Esophagus squamous epithelium (tissue), 4 donors: ENCODE measurements around the gene CDC42BPA.

Source experiments
- CTCF ChIP-seq, 6 experiments: fragments of 450-650 bp in 4 of 6; fragments of 200-600 bp in 2 of 6; sonication (generic) in 2 of 6; IDR thresholded peaks; one replicate each; pipeline ENCODE4 v1.5.1; 2016 to 2019; ENCODE audit warnings: antibody characterized with exemption in 6 of 6, mild to moderate bottlenecking in 4 of 6, moderate library complexity in 4 of 6
- POLR2A ChIP-seq, 4 donors: fragments of 450-650 bp; IDR thresholded peaks; one replicate each; pipeline ENCODE4 v1.6.1; 2017; ENCODE audit warnings: antibody characterized with exemption in 4 of 4, mild to moderate bottlenecking in 4 of 4, moderate library complexity in 3 of 4

DNA sequence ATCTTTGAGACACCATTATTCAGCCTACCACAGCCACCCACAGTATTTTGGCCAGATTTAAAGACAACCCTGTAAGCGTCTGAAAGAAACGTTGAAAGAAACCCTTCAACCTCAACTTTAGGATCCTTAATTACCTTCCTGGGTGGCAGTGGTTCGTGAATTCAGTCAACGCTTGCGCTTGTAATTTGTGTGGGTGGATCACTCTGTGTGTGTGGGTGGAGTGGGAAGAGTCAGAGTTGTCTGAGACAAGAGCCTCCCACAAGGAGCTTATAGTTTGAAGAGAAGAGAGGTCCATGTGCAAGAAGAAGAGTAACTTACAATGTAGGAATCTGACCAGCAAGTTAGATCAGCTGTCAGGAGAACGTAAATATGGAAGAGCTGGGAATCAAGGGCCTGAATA, 369.8 kb downstream of the CDC42BPA start:
- TF ChIP-seq POLR2A (IDR thresholded peaks at IDR 0.05): no peak
- TF ChIP-seq CTCF (IDR thresholded peaks at IDR 0.05): no peak
